Sigmoid colon (tissue), 7 donors: Measurements from ENCODE around the gene RERG. TPM values are rescaled to one million over a fixed set of nuclear protein-coding genes. Genes with fewer than 3 reads are reported as not detected.

ENCODE experiments used
- DNase-seq: peaks from one replicate; pipeline ENCODE4 v3.0.0-alpha.2; 2019
- H3K27ac ChIP-seq, 4 donors: fragments of 200-600 bp; sonication (generic); one replicate each; pipeline ENCODE4 v1.5.1; 2016 to 2019; ENCODE audit warnings: mild to moderate bottlenecking in 1 of 4
- H3K27me3 ChIP-seq, 3 donors: fragments of 200-600 bp; sonication (generic); one replicate each; pipeline ENCODE4 v1.5.1; 2019; ENCODE audit warnings: mild to moderate bottlenecking in 1 of 3
- H3K36me3 ChIP-seq, 4 donors: fragments of 200-600 bp; sonication (generic); one replicate each; pipeline ENCODE4 v1.5.1; 2016 to 2019
- H3K4me1 ChIP-seq, 4 donors: fragments of 200-600 bp; sonication (generic); one replicate each; pipeline ENCODE4 v1.5.1; 2017 to 2019
- H3K4me3 ChIP-seq, 4 donors: fragments of 200-600 bp; sonication (generic); one replicate each; pipeline ENCODE4 v1.5.1; 2017 to 2019; ENCODE audit warnings: mild to moderate bottlenecking in 2 of 4, moderate library complexity in 1 of 4
- H3K9me3 ChIP-seq, 4 donors: fragments of 200-600 bp in 3 of 4; sonication (generic) in 3 of 4; one replicate each; pipeline versions ENCODE4 v1.5.1 to v1.6.1; 2013 to 2019
- EP300 ChIP-seq, 4 donors: sonication (generic); formaldehyde crosslinking; IDR thresholded peaks; one replicate each; pipeline ENCODE4 v1.6.1; 2017; ENCODE audit warnings: antibody characterized with exemption in 4 of 4
- POLR2A ChIP-seq, 2 donors: fragments of 450-650 bp; IDR thresholded peaks; one replicate each; pipeline ENCODE4 v1.6.1; 2016; ENCODE audit warnings: antibody characterized with exemption in 2 of 2, mild to moderate bottlenecking in 2 of 2, moderate library complexity in 2 of 2
- POLR2AphosphoS5 ChIP-seq, 4 donors: sonication (generic); formaldehyde crosslinking; IDR thresholded peaks; one replicate each; pipeline ENCODE4 v1.6.1; 2017; ENCODE audit warnings: antibody characterized with exemption in 4 of 4
- WGBS, 2 donors: extraction: QIAGEN DNeasy Blood & Tissue Kit; methylation state at CpG; one replicate each; pipeline ENCODE4 v1.1.7; 2013; 5-methylcytosine and 5-hydroxymethylcytosine counted together
- intact Hi-C: fragments of 100-400 bp; cut with DNase I; formaldehyde crosslinking; loops from one replicate; pipeline ENCODE4 v1.15.1; 2023
- polyA plus RNA-seq, 3 donors: library from polyadenylated mRNA; stranded (reverse); fragments of 200-250 nt; gene quantifications; one replicate each; pipeline ENCODE4 v1.2.3, GENCODE V29; 2013
- total RNA-seq, 4 donors: library from RNA; depleted of rRNA; stranded (reverse); fragments of >200 nt; gene quantifications; one replicate each; pipeline ENCODE4 v1.1.0, GENCODE V29; 2016
- TF ChIP-seq, protein P1 (sequence below), 4 experiments: fragments of 450-650 bp in 3 of 4; fragments of 200-600 bp in 1 of 4; IDR thresholded peaks; one replicate each; pipeline ENCODE4 v1.5.1; 2016 to 2019; ENCODE audit warnings: antibody characterized with exemption in 4 of 4, mild to moderate bottlenecking in 3 of 4, moderate library complexity in 2 of 4
- donor health status: healthy with polysubstance abuse.
- donor health status: Bipolar disorder and iron deficiency.
- donor health status: healthy.

The RERG gene
- total and polyA plus RNA-seq, 7 donors, result 1.4 to 104 (median 69.9) TPM

DNA sequence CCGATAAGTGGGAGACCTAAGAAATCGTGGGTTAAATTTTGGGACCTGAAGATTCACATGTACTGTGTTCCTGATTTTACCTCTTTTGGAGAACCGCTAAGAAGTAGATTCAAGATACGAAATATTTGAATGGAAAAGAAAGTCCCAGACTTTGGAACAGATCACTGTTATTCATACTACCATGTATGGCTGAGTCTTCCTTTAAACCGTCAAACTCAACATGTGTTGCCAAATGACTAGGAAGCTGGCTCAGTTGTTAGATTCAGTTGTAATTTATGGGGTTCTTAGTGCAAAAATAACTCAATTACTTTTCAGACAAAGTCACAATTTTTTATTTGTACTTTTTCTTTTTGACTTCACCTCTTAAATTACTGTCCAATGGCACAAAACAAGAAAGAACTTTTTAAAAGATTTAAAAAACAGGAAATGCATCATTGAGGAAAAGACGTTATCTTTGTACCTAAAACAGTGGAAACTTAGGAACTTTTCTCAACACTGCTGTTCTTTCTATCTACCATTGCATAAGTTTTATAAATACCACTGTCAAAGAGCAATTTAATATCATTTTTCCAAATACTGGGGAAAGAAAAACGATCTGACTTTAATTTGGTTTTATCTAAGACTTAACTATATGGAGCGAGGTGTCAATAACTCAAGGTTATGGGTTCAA lies 15.7 kb downstream of the RERG start:
- Histone ChIP-seq H3K27me3 (no peaks in the 10 kb centered on the region), H3K27ac (peak overlapping the region; percentile 65 to 83 (median 72)), H3K36me3 (no peaks in the 10 kb centered on the region), H3K4me3 (no peak overlapping the region), H3K9me3 (no peaks in the 10 kb centered on the region), H3K4me1 (peaks cover 0 to 73% (median 69%) of the 10 kb centered on the region in 4 donors)
- no peak for DNase-seq
- TF ChIP-seq POLR2AphosphoS5 (IDR thresholded peaks at IDR 0.05), result peak; percentile 26 to 70 (median 54)
- no peak for TF ChIP-seq POLR2A (IDR thresholded peaks at IDR 0.05)
- TF ChIP-seq, protein P1, sequence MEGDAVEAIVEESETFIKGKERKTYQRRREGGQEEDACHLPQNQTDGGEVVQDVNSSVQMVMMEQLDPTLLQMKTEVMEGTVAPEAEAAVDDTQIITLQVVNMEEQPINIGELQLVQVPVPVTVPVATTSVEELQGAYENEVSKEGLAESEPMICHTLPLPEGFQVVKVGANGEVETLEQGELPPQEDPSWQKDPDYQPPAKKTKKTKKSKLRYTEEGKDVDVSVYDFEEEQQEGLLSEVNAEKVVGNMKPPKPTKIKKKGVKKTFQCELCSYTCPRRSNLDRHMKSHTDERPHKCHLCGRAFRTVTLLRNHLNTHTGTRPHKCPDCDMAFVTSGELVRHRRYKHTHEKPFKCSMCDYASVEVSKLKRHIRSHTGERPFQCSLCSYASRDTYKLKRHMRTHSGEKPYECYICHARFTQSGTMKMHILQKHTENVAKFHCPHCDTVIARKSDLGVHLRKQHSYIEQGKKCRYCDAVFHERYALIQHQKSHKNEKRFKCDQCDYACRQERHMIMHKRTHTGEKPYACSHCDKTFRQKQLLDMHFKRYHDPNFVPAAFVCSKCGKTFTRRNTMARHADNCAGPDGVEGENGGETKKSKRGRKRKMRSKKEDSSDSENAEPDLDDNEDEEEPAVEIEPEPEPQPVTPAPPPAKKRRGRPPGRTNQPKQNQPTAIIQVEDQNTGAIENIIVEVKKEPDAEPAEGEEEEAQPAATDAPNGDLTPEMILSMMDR (IDR thresholded peaks at IDR 0.05), result no peak
- TF ChIP-seq EP300 (IDR thresholded peaks at IDR 0.05), result peak in 2 of 4 donors; percentile 14 to 53
- intact Hi-C loops, result loop anchor here (5.0 to 10.0 kb wide), 2 partner anchors 38 to 1379 kb away; no protein-coding TSS in a partner anchor
- WGBS, 2 donors, result 80 to 88% methylated on average over 8 of the region's 8 CpGs

DNA sequence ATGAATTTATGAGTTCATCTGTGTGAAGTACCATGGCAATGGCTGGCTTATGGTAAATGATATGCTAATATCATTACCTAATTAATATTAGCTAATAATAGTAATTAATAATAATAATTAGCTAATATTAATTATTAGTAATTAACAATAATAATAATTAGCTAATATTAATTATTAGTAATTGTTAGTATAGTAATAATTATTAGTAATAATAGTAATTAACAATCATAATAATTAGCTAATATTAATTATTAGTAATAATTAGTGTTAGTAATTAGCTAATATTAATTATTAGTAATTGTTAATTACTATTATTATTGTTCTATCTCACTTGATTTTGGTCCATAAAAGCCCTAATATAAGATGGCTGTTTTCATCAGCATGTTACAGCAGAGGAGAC lies 19.8 kb downstream of the RERG start:
- H3K4me3 ChIP-seq, result no peak overlapping the region
- no peak for DNase-seq
- intact Hi-C loops, result loop anchor here (10.0 kb wide), 1 partner anchor 1383 kb away; no protein-coding TSS in a partner anchor
- TF ChIP-seq POLR2AphosphoS5 (IDR thresholded peaks at IDR 0.05) (peak in 1 of 4 donors; percentile 13), EP300 (IDR thresholded peaks at IDR 0.05) (no peak)
- H3K27ac ChIP-seq, result peak overlapping the region; percentile 4 to 77 (median 57)
- no peaks in the 10 kb centered on the region for H3K9me3 ChIP-seq
- no peaks in the 10 kb centered on the region for H3K27me3 ChIP-seq
- no peaks in the 10 kb centered on the region for H3K36me3 ChIP-seq
- peaks cover 0 to 74% (median 64%) of the 10 kb centered on the region in 4 donors for H3K4me1 ChIP-seq

DNA sequence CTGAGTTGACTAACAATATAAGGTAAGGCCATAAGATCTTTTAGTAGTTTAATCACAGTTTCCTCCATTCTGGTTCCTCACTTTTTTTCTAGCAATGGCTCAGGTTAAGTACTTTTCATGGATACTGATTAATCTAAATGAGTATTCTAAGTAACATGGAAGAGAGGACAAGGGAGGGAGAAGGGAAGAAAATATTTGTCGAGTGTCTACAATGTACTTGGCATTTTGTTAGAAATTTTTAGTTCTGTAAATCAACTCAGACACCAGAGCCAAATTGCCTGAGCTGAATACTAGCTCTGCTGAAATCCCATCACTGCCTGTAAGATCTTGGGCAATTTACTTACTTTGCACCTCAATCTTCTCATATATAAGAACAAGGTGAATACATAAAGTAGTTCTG lies 20.2 kb downstream of the RERG start:
- no peak overlapping the region for H3K4me3 ChIP-seq
- H3K27ac ChIP-seq, result peak overlapping the region; percentile 4 to 77 (median 57)
- H3K4me1 ChIP-seq, result peaks cover 0 to 74% (median 64%) of the 10 kb centered on the region in 4 donors
- 87 to 89% methylated on average over 1 of the region's 1 CpG for WGBS, 2 donors
- no peaks in the 10 kb centered on the region for H3K36me3 ChIP-seq
- intact Hi-C loops, result loop anchor here (10.0 kb wide), 1 partner anchor 1384 kb away; no protein-coding TSS in a partner anchor
- H3K9me3 ChIP-seq, result no peaks in the 10 kb centered on the region
- no peaks in the 10 kb centered on the region for H3K27me3 ChIP-seq
- TF ChIP-seq, protein P1 (IDR thresholded peaks at IDR 0.05), result no peak
- TF ChIP-seq POLR2A (IDR thresholded peaks at IDR 0.05) (no peak), EP300 (IDR thresholded peaks at IDR 0.05) (no peak), POLR2AphosphoS5 (IDR thresholded peaks at IDR 0.05) (no peak)
- DNase-seq, result no peak

DNA sequence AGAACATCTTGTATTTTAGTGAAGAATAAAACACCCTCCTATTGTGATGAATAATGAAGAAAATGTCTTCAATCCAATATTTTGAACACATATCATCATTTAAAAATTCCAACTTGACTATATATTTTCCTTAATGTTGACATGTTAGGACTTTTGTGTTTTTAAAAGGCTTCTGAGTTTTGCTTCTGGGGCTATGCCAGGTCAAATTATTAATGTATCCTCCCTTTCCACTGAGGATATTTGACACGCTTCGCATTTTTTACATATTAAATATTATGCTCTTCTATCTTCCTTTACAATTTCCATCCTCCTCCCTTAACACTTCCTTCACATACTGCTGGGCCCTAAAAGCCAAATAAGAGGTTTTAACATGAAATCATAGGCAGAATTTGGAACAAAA lies 20.6 kb downstream of the RERG start:
- DNase-seq, result no peak
- TF ChIP-seq EP300 (IDR thresholded peaks at IDR 0.05) (no peak), POLR2AphosphoS5 (IDR thresholded peaks at IDR 0.05) (no peak), POLR2A (IDR thresholded peaks at IDR 0.05) (no peak)
- TF ChIP-seq, protein P1 (IDR thresholded peaks at IDR 0.05), result no peak
- peaks cover 0 to 74% (median 64%) of the 10 kb centered on the region in 4 donors for H3K4me1 ChIP-seq
- WGBS, 2 donors, result 81 to 96% methylated on average over 2 of the region's 2 CpGs
- H3K9me3 ChIP-seq, result no peaks in the 10 kb centered on the region
- H3K27ac ChIP-seq, result peak overlapping the region; percentile 4 to 77 (median 57)
- no peaks in the 10 kb centered on the region for H3K27me3 ChIP-seq
- no peaks in the 10 kb centered on the region for H3K36me3 ChIP-seq
- intact Hi-C loops, result loop anchor here (10.0 kb wide), 1 partner anchor 1384 kb away; no protein-coding TSS in a partner anchor
- no peak overlapping the region for H3K4me3 ChIP-seq

DNA sequence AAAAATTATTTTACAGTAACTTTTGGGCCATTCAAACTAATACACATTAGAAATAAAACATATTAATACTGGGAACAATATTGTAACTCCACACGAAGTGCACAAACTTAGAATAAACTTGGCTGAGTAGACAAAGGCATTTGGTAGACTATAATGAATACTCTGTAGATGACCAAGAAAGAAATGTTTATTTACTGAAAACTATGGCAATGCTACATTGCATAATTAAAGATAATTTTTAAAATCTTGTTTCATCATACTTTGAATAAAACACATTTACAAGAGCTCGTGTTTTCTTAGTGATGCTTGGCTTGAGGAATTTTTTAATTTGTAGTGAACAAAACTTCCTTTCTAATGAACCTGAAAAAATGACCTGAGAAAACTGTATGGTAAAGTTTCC lies 21.3 kb downstream of the RERG start:
- DNase-seq, result no peak
- H3K4me1 ChIP-seq, result peaks cover 0 to 77% (median 64%) of the 10 kb centered on the region in 4 donors
- 72 to 77% methylated on average over 2 of the region's 2 CpGs for WGBS, 2 donors
- no peak for TF ChIP-seq POLR2AphosphoS5 (IDR thresholded peaks at IDR 0.05)
- no peak for TF ChIP-seq EP300 (IDR thresholded peaks at IDR 0.05)
- TF ChIP-seq, protein P1 (IDR thresholded peaks at IDR 0.05), result no peak
- no peak for TF ChIP-seq POLR2A (IDR thresholded peaks at IDR 0.05)
- no peaks in the 10 kb centered on the region for H3K9me3 ChIP-seq
- no peak overlapping the region for H3K4me3 ChIP-seq
- intact Hi-C loops, result loop anchor here (10.0 kb wide), 1 partner anchor 1385 kb away; no protein-coding TSS in a partner anchor
- no peaks in the 10 kb centered on the region for H3K27me3 ChIP-seq
- peak overlapping the region in 3 of 4 donors; percentile 41 to 77 (median 73) for H3K27ac ChIP-seq
- H3K36me3 ChIP-seq, result no peaks in the 10 kb centered on the region
